GM19324 (cell line): ENCODE results near the gene PLEKHH1.

Experiments used
- ATAC-seq: cut with Tn5 transposase; IDR thresholded peaks from one replicate; pipeline ENCODE4 v1.9.1; 2021; ENCODE audit warnings: mild to moderate bottlenecking, moderate library complexity; ENCODE audit not compliant: unreplicated experiment, low FRiP score

PLEKHH1 gene

GRCh38 chr14:67559639-67560038 lies 26.5 kb downstream of the PLEKHH1 start:
- no peak for ATAC-seq

- ATAC-seq, result no peak
These were observed 29.1 kb downstream of the PLEKHH1 start for GRCh38 chr14:67562025-67562775.

- no peak for ATAC-seq
These were observed 29.7 kb downstream of the PLEKHH1 start for GRCh38 chr14:67562776-67563150.

GRCh38 chr14:67564236-67564635 lies 31.1 kb downstream of the PLEKHH1 start:
- ATAC-seq, result no peak

- no peak for ATAC-seq
These were observed 33.8 kb downstream of the PLEKHH1 start for GRCh38 chr14:67566908-67567307.

GRCh38 chr14:67567654-67568053 lies 34.6 kb downstream of the PLEKHH1 start:
- no peak for ATAC-seq

- ATAC-seq, result no peak
These were observed 36.0 kb downstream of the PLEKHH1 start for GRCh38 chr14:67569011-67569650.

GRCh38 chr14:67569651-67570290 lies 36.7 kb downstream of the PLEKHH1 start:
- ATAC-seq, result no peak

GRCh38 chr14:67570453-67570852 lies 37.4 kb downstream of the PLEKHH1 start:
- no peak for ATAC-seq

GRCh38 chr14:67571275-67571990 lies 38.3 kb downstream of the PLEKHH1 start:
- no peak for ATAC-seq

GRCh38 chr14:67571991-67572323 lies 38.9 kb downstream of the PLEKHH1 start:
- no peak for ATAC-seq

- ATAC-seq, result no peak
These were observed 39.5 kb downstream of the PLEKHH1 start for GRCh38 chr14:67572608-67573007.

GRCh38 chr14:67573228-67574010 lies 40.3 kb downstream of the PLEKHH1 start:
- ATAC-seq, result no peak

- ATAC-seq, result no peak
These were observed 41.1 kb downstream of the PLEKHH1 start for GRCh38 chr14:67574156-67574555.

GRCh38 chr14:67574806-67575205 lies 41.7 kb downstream of the PLEKHH1 start:
- ATAC-seq, result no peak

GRCh38 chr14:67575684-67576083 lies 42.6 kb downstream of the PLEKHH1 start:
- no peak for ATAC-seq

- no peak for ATAC-seq
These were observed 43.3 kb downstream of the PLEKHH1 start for GRCh38 chr14:67576216-67576955.

- ATAC-seq, result no peak
These were observed 44.2 kb downstream of the PLEKHH1 start for GRCh38 chr14:67577181-67577808.
